NCI-H2081 (cell line): ENCODE results near the gene KCNJ18.
"Not testable (repeated sequence)": the region's sequence is repeated elsewhere in the genome, so short reads cannot be mapped to it uniquely, and the experiment has no call there.

Experiments used
- DNase-seq, 2 experiments: peaks; one replicate each; lab custom pipeline; 2025; lab: John Stamatoyannopoulos, UW

Gene KCNJ18

DNA sequence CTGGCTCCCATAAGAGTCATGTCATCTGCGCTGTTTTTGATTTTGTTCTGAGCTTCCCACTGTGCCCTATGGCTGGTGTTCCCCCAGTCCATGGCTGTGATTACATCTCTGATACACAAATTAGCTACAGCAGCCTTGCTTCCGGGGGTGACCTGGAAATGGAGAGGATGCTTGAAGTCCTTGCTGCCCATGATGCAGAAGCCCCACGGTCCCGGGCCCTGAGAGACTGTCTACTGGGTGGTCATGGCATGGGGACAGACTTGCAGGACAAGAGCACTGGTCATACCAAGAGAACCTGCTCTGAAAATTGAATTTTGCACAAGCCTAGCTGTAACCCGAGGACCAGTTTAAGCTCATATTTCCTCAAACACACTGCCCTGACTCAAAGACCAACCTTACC is 38.8 kb downstream of the KCNJ18 start:
- DNase-seq = not testable (repeated sequence)

DNA sequence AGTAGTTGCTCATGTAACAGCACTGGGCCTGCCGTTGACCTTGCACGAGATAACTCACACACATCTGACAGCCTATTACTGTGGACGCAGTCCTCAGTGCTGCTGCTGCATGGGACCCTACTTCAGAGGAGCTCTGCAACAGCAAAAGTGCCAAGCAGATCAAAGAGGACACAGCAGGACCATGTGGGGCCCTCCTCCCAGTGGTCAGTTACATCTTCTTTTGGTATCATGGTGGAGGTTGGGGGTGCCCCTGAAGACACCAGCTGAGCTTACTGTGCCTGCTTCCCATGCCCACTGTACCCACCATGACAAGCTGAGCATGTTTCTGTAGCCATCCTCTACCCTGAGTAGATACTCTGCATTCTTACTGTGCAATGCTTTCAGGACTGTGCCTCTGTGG is 41.6 kb downstream of the KCNJ18 start:
- DNase-seq = not testable (repeated sequence)

DNA sequence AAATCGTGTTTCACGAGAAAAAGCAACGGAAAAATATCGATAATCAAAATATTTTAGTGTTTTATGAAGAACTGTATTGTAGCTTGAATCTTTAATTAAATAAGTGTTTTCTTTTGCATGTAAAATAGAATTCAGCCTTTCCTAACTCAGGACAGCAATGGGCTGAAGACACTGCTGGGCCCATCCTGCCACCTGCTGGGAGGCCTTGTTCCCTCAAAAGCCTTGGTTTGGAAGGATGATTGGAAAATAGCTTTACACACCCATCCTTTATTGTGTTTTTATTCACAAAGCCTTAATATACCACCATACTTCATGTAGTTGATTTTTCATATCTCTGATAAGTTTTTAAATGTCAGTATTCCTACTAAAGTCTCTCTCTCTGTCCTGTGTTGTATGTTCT is 43.5 kb downstream of the KCNJ18 start:
- not testable (repeated sequence) for DNase-seq

DNA sequence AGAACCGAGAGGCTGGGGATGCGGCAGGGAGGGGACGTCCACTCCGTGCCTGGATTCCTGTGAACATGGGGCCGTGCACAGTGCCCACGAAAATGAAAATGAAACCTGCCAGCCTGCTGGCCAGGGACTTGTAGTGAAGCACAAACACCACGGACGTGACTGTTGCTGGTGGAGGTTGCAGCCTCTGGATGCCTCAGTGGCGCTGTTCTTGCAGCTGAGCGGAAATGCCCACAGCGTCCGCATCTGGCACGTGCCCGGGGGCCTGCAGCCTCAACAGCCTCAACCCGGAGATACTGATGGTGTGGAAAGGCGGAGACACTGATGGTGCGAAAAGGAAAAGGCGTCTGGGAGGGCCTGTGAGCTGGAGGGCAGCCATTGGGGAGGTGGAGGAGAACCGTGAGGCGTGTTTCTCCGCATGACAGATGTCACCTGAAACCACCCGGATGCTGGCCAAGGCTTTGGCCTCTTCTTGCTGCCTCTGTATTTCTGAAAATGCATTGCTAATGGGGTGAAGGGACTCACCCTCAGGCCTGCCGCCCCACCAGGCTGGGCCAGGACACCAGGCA is 44.8 kb downstream of the KCNJ18 start:
- DNase-seq = not testable (repeated sequence)

DNA sequence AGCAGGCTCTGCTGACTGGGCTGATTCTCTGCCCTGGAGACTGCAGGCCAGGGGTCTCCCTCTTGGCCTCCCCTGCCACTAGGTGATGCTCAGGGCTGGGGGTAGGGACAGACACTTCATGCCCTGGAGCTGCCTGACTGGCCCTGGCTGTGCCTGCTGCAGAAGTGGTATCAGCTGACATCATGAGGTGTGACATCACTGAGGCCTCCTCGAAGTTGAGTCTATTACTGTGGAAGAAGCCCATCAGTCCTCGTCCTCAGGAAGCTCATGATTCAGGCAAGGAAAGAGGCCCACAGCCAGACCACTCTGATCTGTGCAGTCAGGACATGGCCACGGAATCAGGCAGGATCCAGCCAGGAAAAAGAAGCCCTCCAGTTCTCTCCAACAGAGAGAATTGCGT is 45.9 kb downstream of the KCNJ18 start:
- DNase-seq = not testable (repeated sequence)

DNA sequence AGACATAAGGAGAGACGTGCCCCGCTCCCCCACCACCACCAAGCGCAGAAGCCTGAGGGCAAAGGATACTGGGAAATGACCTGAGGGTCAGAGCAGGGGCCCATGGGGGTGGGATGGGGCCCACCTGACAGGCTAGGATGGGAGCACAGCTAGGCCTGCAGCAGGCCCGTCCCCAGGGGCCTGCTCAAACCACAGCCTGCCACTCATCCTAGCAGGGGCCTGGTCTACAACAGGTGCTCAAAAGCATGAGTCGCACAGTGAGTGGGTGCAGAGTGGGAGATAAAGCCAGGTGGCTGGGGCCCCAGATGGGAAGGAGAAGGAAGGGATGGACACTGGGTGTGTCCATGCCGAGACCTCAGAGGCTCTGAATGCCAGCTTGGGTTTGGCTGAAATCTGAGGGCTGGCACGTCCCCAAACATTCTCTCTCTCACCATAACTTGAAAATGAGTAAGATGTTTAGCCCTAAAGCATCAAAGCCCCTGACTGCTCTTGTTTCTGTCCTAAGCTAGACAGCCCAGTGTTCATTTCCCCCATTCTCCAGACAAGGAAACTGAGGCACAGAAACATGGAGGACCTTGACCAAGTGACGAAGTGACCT is 46.7 kb downstream of the KCNJ18 start:
- DNase-seq = not testable (repeated sequence)

DNA sequence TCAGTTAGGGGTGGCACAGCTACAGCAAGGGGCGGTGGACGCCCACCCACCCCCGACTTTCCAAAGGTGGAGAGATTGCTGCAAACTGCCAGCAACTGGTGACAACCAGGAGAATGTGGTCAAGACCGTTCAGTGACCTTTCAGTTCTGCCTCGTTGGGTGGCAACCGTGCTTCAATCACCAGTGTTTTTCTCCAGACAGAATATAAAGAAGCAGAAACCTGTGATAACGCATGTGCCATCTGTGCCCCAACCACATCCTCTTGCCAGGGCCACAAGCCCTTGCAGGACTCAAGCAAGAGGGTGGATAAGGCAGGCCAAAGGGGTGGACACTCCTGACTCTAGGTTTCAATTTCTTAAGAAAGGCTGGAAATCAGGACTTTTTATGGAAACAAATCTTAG is 47.2 kb downstream of the KCNJ18 start:
- DNase-seq = not testable (repeated sequence)

DNA sequence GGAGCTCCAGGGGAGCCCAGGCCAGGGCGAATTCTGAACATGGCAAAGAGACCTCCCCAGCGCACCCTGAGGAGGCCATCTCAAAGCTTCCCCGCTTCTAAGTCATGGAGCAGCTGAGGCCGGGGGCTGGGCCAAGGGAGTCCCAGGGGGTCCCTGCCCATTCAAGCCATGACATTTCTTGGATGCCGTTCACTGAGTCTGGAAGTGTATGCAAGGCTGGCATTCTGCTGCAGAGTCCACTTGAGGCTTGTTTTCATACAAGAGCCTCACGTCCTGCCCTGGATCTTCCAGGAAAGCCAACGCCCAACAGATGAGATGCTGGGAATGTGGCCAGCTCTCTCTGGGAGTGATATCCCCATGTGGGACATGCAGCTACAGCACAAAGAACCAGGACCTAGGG is 48.5 kb downstream of the KCNJ18 start:
- DNase-seq = not testable (repeated sequence)

DNA sequence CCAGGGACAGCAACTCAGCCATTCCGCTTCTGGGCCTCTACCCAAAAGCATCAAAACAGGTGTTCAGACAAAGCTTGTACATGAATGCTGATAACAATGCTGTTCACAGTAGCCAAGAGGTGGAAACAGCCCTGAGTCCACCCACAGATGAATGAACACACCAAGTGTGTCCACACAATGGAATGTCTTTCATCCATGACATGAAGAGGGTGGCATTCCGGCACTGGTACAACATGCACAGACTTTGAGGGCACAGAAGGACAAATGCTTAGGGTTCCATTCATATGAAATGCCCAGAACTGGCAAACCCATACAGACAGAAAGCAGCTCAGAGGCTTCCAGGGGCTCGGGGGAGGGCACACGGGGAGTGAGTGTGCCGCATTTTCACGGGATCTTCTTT is 49.2 kb downstream of the KCNJ18 start:
- DNase-seq = not testable (repeated sequence)

DNA sequence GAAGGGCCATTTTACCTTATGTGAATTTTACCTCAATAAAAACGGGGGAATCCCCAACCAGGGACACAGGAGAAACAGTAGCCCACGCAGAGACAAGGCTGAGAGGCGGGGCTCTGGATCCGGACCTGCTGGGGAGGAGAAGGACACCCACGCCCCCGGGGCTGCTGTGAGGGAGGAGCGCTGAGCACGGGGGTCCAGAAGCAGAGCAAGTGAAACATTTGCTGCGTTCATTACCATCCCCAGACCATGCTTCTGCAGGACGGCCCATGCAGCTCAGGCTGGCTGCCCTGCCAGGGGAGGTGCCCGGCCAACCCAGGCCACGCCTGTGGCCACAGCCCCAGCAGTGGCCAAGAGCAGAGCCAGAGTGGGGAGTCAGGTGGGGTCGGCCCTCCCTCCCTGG is 50.0 kb downstream of the KCNJ18 start:
- DNase-seq = no peak

DNA sequence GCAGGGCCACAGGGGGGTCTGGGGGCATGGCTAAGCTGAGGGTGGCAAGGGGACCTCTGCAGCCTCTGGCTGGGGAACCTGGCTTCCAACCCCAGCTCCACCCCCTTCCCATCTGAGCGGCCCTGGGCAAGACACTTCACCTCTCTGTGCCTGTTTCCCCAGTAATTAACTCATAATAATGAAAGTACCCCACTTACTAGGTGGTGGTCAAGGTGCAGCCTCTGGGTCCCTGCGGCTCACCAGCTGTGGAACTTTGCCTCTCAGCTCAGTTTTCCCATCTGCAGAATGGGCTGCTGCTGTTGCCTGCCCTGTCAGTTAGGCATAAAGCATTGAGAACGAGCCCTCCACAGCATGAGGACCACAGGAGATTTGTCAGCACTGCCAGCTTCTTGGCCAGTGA is 51.8 kb downstream of the KCNJ18 start:
- DNase-seq = not testable (repeated sequence)

DNA sequence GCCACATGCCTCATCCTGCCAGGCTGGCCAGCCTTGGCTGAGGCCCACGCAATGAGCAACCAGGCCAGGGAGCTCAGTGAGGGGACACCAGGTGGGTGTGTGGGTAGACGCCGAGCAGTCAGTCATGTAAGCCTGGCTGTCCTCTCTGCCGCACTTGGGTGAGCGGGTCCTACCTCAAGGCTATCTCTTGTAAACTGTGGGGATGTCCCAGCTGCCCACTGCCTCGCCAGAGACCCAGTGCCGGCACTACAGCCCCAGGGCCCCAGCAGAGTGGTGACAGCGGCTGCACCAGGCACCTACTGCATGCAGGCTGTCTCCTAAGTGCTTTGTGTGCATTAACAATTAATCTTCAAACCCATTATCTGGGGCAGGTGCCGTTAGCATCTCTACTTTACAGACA is 52.3 kb downstream of the KCNJ18 start:
- not testable (repeated sequence) for DNase-seq

DNA sequence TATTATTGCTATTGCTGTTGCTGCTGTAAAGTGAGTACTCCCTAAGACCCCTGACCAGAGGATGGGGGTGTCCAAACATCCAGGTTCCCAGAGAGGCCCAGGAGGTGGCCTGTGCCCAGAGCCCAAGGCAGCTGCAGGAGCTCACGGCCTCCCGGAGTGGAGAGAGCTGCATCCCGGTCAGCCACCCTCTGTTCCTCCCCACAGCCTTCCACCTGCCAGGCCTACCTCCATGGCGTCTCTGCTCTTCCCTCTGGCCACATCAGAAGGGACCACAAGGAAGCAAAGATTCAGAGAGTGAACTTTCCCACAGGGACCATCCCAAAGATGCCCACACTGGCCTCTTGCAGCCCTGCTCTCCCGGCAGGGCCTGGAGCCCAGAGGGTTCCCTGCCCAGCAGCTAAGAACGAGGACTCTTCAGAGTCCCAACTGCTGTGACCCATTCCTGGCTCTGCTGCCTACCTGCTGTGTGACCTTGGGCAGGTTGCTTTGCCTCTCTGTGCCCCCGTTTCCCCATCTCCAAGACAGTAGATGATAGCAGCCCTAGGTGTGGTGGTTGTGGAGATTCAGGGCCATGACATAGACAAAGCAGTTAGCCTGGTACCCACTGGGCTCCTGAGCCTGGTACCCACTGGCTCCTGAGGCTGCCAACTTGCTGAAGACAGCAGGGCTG is 53.2 kb downstream of the KCNJ18 start:
- not testable (repeated sequence) for DNase-seq

DNA sequence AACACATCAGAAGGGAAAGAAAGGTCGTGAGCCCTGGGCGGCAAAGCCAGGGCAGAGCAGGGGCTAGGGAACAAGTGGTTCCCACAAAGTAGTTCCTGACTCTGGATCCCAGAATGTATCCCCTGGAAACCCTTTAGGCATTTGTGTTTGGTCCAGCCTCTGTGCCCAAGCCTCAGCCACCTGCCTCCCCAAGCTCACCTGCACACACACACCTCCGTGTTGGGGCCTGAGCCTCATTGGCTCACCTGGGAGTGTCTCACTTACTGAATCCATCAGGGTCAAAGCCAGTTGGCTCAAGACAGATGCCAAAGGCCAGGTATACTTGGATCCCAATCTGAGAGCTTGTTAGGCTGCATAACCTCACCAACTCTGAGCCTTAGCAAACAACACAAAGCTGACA is 54.1 kb downstream of the KCNJ18 start:
- DNase-seq = not testable (repeated sequence)

DNA sequence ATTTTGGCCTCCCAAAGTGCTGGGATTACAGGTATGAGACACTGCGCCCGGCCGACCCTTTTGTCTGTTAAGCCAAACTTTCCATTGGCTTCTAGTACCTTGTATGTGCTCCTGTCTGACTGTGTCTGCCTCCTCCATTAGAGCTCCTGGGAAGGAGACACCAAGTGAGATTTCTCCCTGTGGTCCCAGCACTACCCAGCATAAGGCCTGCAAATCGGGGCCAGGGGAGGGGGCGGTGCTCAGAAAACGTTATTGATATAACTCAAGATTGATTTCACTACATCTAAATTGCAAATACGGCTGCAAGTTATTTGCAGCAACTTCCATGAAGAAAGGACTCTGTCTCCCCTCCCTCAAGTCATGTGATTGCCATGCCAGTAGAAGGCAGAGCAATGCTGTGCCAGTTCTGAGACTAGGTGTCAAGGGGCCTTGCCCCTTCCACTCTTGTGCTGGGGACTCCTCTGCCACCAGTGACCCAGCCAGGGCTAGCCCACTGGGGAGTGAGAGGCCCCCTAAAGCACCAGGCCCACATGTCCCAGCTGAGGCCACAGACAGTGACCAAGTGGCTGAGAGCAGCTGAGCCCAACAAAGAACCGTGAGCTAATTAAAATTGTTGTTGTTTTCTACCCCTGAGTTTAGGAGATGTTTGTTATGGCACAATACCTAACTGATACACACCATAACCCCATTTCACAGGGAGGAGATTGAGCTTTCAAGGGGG is 55.0 kb downstream of the KCNJ18 start:
- not testable (repeated sequence) for DNase-seq

DNA sequence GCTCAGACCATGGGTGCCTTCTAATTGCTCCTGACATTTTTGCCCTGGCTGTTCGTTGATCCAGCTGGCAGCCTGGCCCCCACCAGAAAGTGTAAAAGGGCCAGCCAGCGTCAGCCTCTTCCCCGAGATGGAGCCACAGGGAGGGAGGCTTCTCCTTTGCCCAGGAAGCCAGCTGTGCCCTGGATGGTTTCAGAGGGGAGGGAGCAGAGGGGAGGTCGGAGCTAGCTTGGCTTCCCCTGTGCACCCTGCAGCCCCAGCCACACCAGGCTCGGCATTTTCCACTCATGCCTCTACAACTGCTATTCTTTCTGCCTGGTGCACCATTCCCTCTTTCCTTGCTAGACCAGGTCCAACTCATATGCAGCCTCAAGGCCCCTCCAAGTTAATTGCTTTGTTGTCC is 56.4 kb downstream of the KCNJ18 start:
- DNase-seq = not testable (repeated sequence)

DNA sequence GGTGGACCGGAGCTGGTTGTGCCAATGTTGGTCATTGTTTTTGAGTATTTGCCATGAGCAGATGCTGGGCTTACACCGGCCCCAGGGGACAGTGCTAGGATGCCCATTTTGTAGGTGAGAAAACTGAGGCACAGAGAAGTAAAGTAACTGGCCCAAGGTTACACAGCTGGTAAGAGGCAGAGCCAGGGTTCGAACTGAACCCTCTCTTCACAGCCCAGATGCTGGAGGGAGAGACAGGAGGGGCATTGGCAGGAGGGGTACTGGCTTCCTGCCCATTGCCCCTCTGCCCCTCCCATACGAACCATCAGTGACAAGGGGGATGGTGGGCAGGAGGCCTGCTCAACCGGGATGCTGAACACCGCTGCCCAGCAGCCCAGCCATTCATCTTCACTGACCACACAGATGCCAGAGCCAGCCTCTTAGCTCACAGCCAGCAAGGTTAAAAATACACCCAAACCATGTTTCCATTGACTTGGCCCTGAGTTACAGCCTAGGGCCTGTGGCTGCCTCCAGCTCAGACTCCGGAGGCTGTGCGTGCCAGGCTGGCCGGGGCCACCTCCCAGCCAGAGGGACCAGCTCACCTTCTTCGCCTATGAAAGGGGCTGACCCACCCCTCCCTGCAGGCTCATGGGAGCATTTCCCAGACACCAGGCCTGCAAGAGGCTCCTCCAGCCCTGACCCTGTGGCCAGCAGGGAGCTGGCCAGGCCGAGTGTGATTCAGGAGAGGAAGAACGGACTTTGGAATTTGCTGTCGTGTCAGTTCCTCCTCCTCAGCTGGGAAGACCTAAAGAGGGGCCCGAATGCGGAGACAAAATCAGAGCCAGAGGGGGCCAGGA is 57.6 kb downstream of the KCNJ18 start:
- not testable (repeated sequence) for DNase-seq

DNA sequence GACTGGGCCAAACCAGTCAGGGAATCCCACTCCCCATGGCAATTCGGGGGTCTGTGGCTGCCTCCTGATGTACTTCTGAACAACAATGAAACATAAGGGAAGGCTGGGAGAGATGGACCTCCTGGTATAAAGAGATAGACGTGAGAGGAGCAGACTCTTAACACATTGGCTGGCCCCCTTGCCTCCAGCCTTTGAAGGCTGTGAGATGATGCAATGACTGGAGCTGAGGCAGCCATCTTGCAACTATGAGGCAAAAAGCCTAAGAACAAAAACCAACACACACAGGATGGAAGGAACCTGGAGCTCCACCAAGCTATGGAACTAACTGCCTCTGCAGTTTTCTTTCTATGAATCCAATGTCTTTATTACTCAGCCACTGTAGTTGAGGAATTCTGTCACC is 58.8 kb downstream of the KCNJ18 start:
- DNase-seq = not testable (repeated sequence)
